Liver (tissue), 3 donors: Measurements from ENCODE around the gene TNN.

Experiments
- EGR1 ChIP-seq, 2 donors: IDR thresholded peaks; 2 replicates each; pipeline ENCODE4 v1.6.1; 2016 to 2018; ENCODE audit warnings: antibody characterized with exemption in 2 of 2, low read depth in 2 of 2
- FOXA1 ChIP-seq: IDR thresholded peaks from 2 replicates; pipeline ENCODE4 v1.6.1; 2016; ENCODE audit warnings: antibody characterized with exemption
- GABPA ChIP-seq, 2 donors: IDR thresholded peaks in 1 of 2; conservative IDR thresholded peaks in 1 of 2; 2 replicates each; pipeline ENCODE4 v1.6.1; 2016; ENCODE audit warnings: antibody characterized with exemption in 2 of 2, mild to moderate bottlenecking in 1 of 2, moderate library complexity in 1 of 2
- HNF4G ChIP-seq: IDR thresholded peaks from 2 replicates; pipeline ENCODE4 v1.6.1; 2016; ENCODE audit warnings: antibody characterized with exemption
- REST ChIP-seq: IDR thresholded peaks from 2 replicates; pipeline ENCODE4 v1.6.1; 2016; ENCODE audit warnings: antibody characterized with exemption, mild to moderate bottlenecking
- RXRA ChIP-seq, 2 donors: IDR thresholded peaks; 2 replicates each; pipeline ENCODE4 v1.6.1; 2017 to 2018; ENCODE audit warnings: antibody characterized with exemption in 2 of 2, mild to moderate bottlenecking in 1 of 2
- TAF1 ChIP-seq: conservative IDR thresholded peaks from 2 replicates; pipeline ENCODE4 v1.6.1; 2016; ENCODE audit warnings: antibody characterized with exemption, mild to moderate bottlenecking
- YY1 ChIP-seq: IDR thresholded peaks from 2 replicates; pipeline ENCODE4 v1.6.1; 2016; ENCODE audit warnings: antibody characterized with exemption, mild to moderate bottlenecking
- TF ChIP-seq, protein P1 (sequence below): fragments of 150-350 bp; IDR thresholded peaks from 2 replicates; pipeline ENCODE4 v1.5.1; 2017; ENCODE audit warnings: improper control_type of control experiment, low read depth, low read length; ENCODE audit not compliant: missing input control
- TF ChIP-seq, protein P2 (sequence below): IDR thresholded peaks from 2 replicates; pipeline ENCODE4 v1.6.1; 2016; ENCODE audit warnings: antibody characterized with exemption
- TF ChIP-seq, protein P3 (sequence below): IDR thresholded peaks from 2 replicates; pipeline ENCODE4 v1.6.1; 2016; ENCODE audit warnings: antibody characterized with exemption
- donor health status: healthy.
- donor health status: healthy.

- TF ChIP-seq, protein P1, sequence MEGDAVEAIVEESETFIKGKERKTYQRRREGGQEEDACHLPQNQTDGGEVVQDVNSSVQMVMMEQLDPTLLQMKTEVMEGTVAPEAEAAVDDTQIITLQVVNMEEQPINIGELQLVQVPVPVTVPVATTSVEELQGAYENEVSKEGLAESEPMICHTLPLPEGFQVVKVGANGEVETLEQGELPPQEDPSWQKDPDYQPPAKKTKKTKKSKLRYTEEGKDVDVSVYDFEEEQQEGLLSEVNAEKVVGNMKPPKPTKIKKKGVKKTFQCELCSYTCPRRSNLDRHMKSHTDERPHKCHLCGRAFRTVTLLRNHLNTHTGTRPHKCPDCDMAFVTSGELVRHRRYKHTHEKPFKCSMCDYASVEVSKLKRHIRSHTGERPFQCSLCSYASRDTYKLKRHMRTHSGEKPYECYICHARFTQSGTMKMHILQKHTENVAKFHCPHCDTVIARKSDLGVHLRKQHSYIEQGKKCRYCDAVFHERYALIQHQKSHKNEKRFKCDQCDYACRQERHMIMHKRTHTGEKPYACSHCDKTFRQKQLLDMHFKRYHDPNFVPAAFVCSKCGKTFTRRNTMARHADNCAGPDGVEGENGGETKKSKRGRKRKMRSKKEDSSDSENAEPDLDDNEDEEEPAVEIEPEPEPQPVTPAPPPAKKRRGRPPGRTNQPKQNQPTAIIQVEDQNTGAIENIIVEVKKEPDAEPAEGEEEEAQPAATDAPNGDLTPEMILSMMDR: no peak
- TF ChIP-seq YY1: no peak
- TF ChIP-seq FOXA1: no peak
- no peak for TF ChIP-seq GABPA (IDR thresholded peaks at IDR 0.05 in 1 of 2, conservative IDR thresholded peaks at IDR 0.05 in 1 of 2)
- no peak for TF ChIP-seq EGR1 (IDR thresholded peaks at IDR 0.05; ENCODE audit: low read depth in 2 of 2)
- no peak for TF ChIP-seq TAF1
- no peak for TF ChIP-seq REST
- TF ChIP-seq, protein P2, sequence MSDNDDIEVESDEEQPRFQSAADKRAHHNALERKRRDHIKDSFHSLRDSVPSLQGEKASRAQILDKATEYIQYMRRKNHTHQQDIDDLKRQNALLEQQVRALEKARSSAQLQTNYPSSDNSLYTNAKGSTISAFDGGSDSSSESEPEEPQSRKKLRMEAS: no peak
- no peak for TF ChIP-seq RXRA (IDR thresholded peaks at IDR 0.05)
- no peak for TF ChIP-seq HNF4G
- TF ChIP-seq, protein P3, sequence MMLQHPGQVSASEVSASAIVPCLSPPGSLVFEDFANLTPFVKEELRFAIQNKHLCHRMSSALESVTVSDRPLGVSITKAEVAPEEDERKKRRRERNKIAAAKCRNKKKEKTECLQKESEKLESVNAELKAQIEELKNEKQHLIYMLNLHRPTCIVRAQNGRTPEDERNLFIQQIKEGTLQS: no peak
Measured at GRCh38 chr1:175040324-175040879, 27.2 kb upstream of the TNN start.
